ENCODE measurements around the gene DYNC1I1. TPM values are rescaled to one million over a fixed set of nuclear protein-coding genes. Genes with fewer than 3 reads are reported as not detected.

The DYNC1I1 gene
- total RNA-seq, 1 experiment from 2014 or later = 3.6 TPM

DNA sequence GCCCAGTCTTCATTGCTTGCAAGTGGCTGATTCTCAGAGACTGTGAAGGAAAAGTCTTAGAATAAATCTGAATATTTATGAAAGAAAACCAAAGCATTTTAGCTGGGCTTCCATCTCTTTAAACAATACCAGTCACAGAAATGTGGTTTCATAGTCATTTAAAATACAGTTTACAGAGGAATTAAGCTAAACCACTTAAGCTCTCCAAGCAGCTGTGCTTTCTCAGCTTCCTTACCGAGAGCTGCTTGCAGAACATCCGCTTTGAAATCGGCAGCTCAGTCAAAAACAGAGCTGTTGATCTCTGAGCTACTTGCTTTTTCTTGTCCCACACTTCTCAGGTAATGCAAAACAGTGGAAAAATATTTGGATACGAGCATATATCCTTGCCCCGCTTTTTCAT is 134.5 kb downstream of the DYNC1I1 start:
- TF ChIP-seq, protein P1, sequence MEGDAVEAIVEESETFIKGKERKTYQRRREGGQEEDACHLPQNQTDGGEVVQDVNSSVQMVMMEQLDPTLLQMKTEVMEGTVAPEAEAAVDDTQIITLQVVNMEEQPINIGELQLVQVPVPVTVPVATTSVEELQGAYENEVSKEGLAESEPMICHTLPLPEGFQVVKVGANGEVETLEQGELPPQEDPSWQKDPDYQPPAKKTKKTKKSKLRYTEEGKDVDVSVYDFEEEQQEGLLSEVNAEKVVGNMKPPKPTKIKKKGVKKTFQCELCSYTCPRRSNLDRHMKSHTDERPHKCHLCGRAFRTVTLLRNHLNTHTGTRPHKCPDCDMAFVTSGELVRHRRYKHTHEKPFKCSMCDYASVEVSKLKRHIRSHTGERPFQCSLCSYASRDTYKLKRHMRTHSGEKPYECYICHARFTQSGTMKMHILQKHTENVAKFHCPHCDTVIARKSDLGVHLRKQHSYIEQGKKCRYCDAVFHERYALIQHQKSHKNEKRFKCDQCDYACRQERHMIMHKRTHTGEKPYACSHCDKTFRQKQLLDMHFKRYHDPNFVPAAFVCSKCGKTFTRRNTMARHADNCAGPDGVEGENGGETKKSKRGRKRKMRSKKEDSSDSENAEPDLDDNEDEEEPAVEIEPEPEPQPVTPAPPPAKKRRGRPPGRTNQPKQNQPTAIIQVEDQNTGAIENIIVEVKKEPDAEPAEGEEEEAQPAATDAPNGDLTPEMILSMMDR (conservative IDR thresholded peaks at IDR 0.05; ENCODE audit: low read depth, low read length) = no peak
- Histone ChIP-seq H3K36me3 (ENCODE audit: insufficient read depth, low read length, poor library complexity, severe bottlenecking) (no peaks in the 10 kb centered on the region), H3K27me3 (replicated peaks; ENCODE audit: insufficient read depth, low read depth, low read length, poor library complexity) (no peaks in the 10 kb centered on the region), H3K4me1 (ENCODE audit: insufficient read depth, low read length, poor library complexity, severe bottlenecking) (peaks cover 30% of the 10 kb centered on the region), H3K4me3 (ENCODE audit: low read depth, low read length, poor library complexity, severe bottlenecking) (no peak overlapping the region), H3K27ac (ENCODE audit: low read depth, low read length, poor library complexity, severe bottlenecking) (peak overlapping the region; percentile 29), H3K9me3 (ENCODE audit: low read depth, low read length, poor library complexity, severe bottlenecking) (no peaks in the 10 kb centered on the region)
- BruUV-seq (replicated peaks) = no TSS peak
- CTCF ChIA-PET = no interaction called here
- intact Hi-C loops (cut with micrococcal nuclease; ENCODE audit: unreplicated experiment) = no loop called here
- DNase-seq (ENCODE audit: low spot score) = peak; percentile 83
- POLR2A ChIA-PET (ENCODE audit: low non-redundant PET) = interaction anchor here (0.6 to 1.0 kb wide), 3 partner anchors 9 to 336 kb away, joined by 3 to 19 read pairs (median 3); no protein-coding TSS in a partner anchor

DNA sequence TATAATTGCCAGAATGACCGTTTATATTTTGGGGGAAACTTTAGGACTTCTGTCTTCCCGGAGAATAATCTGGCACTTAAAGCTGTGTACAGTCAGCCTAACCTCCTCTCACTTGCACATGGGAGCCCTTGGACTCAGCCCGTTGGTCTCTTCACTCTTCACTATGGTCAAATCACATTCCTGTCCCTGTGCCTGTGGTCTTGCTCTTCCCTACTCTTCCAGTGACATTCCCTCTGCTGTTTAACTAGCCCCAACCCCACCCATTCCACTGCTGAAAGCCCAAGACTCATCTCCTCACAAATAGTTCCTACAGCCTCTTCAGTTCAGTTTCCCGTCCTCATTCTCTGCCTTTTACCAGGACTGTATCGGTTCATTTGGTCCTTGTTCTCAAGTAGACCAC is 135.0 kb downstream of the DYNC1I1 start:
- TF ChIP-seq, protein P1 (conservative IDR thresholded peaks at IDR 0.05; ENCODE audit: low read depth, low read length) = no peak
- Histone ChIP-seq H3K36me3 (ENCODE audit: insufficient read depth, low read length, poor library complexity, severe bottlenecking) (no peaks in the 10 kb centered on the region), H3K27me3 (replicated peaks; ENCODE audit: insufficient read depth, low read depth, low read length, poor library complexity) (no peaks in the 10 kb centered on the region), H3K27ac (ENCODE audit: low read depth, low read length, poor library complexity, severe bottlenecking) (peak overlapping the region; percentile 29), H3K4me3 (ENCODE audit: low read depth, low read length, poor library complexity, severe bottlenecking) (no peak overlapping the region), H3K4me1 (ENCODE audit: insufficient read depth, low read length, poor library complexity, severe bottlenecking) (peaks cover 30% of the 10 kb centered on the region), H3K9me3 (ENCODE audit: low read depth, low read length, poor library complexity, severe bottlenecking) (no peaks in the 10 kb centered on the region)
- no TSS peak for BruUV-seq (replicated peaks)
- ChIA-PET CTCF (no interaction called here), POLR2A (ENCODE audit: low non-redundant PET) (interaction anchor here (0.6 to 1.0 kb wide), 3 partner anchors 9 to 337 kb away, joined by 3 to 19 read pairs (median 3); no protein-coding TSS in a partner anchor)
- DNase-seq (ENCODE audit: low spot score) = no peak
- intact Hi-C loops (cut with micrococcal nuclease; ENCODE audit: unreplicated experiment) = no loop called here

DNA sequence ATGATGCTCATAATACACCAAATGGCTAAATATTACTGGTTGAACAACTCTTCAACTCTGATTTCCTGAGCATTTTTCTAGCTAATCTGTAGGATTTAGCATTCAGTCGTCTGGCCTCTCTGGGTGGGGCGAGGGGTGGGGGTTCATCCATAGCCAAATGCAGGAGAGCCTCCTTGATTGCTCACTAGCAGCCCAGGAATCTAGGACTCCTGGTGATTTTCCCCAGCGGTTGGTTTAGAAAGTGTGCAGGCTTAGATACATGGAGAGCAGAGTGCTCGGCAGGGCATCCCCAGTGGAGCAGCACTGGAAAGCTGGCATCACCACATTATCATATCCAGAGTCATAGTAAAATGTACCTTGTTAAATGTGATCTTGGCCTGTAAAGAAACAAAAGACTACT is 136.1 kb downstream of the DYNC1I1 start:
- Histone ChIP-seq H3K4me3 (ENCODE audit: low read depth, low read length, poor library complexity, severe bottlenecking) (no peak overlapping the region), H3K27ac (ENCODE audit: low read depth, low read length, poor library complexity, severe bottlenecking) (no peak overlapping the region), H3K27me3 (replicated peaks; ENCODE audit: insufficient read depth, low read depth, low read length, poor library complexity) (no peaks in the 10 kb centered on the region), H3K9me3 (ENCODE audit: low read depth, low read length, poor library complexity, severe bottlenecking) (no peaks in the 10 kb centered on the region), H3K36me3 (ENCODE audit: insufficient read depth, low read length, poor library complexity, severe bottlenecking) (no peaks in the 10 kb centered on the region), H3K4me1 (ENCODE audit: insufficient read depth, low read length, poor library complexity, severe bottlenecking) (peaks cover 30% of the 10 kb centered on the region)
- ChIA-PET CTCF (interaction anchor here (0.6 kb wide), 1 partner anchor 187 kb away, joined by 3 read pairs; no protein-coding TSS in a partner anchor), POLR2A (ENCODE audit: low non-redundant PET) (no interaction called here)
- intact Hi-C loops (cut with micrococcal nuclease; ENCODE audit: unreplicated experiment) = no loop called here
- TF ChIP-seq, protein P1 (conservative IDR thresholded peaks at IDR 0.05; ENCODE audit: low read depth, low read length) = no peak
- TF ChIP-seq EZH2 (IDR thresholded peaks at IDR 0.05; ENCODE audit: borderline replicate concordance, low read depth, low read length, poor library complexity, severe bottlenecking) = no peak
- no TSS peak for BruUV-seq (replicated peaks)
- peak; percentile 62 for DNase-seq (ENCODE audit: low spot score)

Measured in A673 (cell line).